Bronchial epithelial cell (primary cell): ENCODE measurements around the gene MAPK1. TPM values are rescaled to one million over a fixed set of nuclear protein-coding genes. Genes with fewer than 3 reads are reported as not detected.

ENCODE experiments used
- DNase-seq: peaks from one replicate; pipeline ENCODE4 v3.0.0-alpha.2; 2010; ENCODE audit warnings: low read depth
- FAIRE-seq: peaks from 2 replicates; lab custom pipeline; 2011; peaks lifted over from hg19 to GRCh38; lab: Jason Lieb, UNC
- H3K27me3 ChIP-seq: 2 replicates; pipeline ENCODE4 v1.5.1; 2011; ENCODE audit warnings: low read length; ENCODE audit not compliant: control insufficient read depth, insufficient read depth
- H3K36me3 ChIP-seq: 2 replicates; pipeline ENCODE4 v1.5.1; 2011; ENCODE audit warnings: low read length; ENCODE audit not compliant: control insufficient read depth, insufficient read depth
- H3K4me3 ChIP-seq: 2 replicates; pipeline ENCODE4 v1.5.1; 2011; ENCODE audit warnings: mild to moderate bottlenecking, low read depth, low read length, control low read depth
- CTCF ChIP-seq: IDR thresholded peaks from 2 replicates; pipeline ENCODE4 v1.5.1; 2011; ENCODE audit warnings: mild to moderate bottlenecking, moderate library complexity, low read length, control low read depth, inconsistent platforms; ENCODE audit not compliant: insufficient read depth, severe bottlenecking
- total RNA-seq: library from RNA; depleted of rRNA; stranded (reverse); fragments of >200 nt; gene quantifications from 2 replicates; pipeline ENCODE4 v1.2.1, GENCODE V29; 2014

The MAPK1 gene
- total RNA-seq, 1 donor from 2014 or later: 44.0 TPM

- TF ChIP-seq CTCF: no peak
- FAIRE-seq (no peak), DNase-seq (peak; percentile 35)
- Histone ChIP-seq H3K36me3 (peaks cover 2% of the 10 kb centered on the region), H3K27me3 (no peaks in the 10 kb centered on the region), H3K4me3 (no peak overlapping the region)
Observed at GRCh38 chr22:21834869-21835268, 32.6 kb downstream of the MAPK1 start.

DNA sequence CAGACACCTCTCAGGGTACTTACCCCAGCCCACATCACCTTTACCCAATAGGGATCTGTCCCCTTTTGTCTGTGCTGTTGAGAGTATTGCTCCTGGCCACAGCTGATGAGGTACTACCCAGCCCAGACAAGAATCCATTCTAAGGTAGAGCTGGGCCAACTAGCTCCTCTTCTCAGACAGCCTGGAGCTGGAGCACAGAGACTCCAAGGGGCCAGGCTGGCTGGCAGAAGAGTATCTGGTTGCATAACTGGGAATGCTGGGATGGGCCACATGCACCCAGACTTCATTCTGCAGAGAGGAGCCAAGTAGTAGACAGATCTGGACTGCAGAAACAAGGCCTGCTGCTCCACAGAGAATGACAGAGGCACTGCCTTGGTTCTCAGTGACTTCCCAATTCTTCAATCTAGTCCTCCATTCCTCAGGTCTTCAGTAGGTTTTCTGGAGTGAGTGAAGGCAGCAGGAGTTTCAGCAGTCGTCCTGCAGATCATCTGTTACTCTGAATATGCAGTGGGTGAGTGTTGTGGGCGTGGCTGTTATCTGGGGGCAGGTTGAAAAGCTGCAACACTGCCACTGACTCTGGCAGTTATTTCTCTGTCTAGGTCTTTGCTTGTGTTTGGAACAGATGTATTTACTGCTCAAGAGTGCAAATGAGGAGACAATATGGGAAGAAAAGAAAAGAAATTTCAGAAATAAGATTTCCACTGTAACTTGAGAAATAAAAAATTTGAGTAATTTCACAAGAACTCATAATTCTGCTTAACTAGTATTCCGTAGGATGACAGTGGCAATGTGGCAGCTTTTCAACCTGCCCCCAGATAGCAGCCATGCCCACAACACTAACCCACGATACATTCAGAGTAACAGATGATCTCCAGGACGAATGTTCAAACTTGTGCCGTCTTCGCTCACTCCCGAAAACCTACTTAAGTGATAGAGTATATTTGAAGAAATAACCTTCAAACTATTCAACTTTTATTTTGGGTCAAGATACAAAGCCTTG, 34.9 kb downstream of the MAPK1 start:
- no peak for DNase-seq
- FAIRE-seq: no peak

DNA sequence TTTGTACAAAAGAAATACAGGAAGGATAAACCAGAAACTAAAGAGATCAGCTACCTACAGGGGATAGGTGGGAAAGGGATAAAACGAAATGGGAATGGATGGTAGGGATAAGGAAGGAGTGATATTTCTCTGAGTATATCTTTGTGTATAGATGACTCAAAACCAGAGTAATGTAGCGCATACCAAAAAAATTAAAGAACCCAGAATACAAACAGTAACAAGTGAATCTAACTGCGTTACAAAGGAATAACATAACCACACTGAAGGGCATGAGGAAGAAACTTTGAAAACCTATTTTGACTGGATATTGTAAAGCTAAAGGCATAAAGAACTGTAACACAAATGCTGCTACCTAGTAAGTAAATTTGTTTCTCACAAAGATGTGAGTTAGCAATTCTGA, 37.9 kb downstream of the MAPK1 start:
- no peaks in the 10 kb centered on the region for H3K27me3 ChIP-seq
- DNase-seq (no peak), FAIRE-seq (no peak)
- H3K4me3 ChIP-seq: no peak overlapping the region
- H3K36me3 ChIP-seq: peaks cover 2% of the 10 kb centered on the region
- TF ChIP-seq CTCF: no peak

More for the DNA sequence above, 34.9 kb downstream of the MAPK1 start:
- H3K36me3 ChIP-seq: peaks cover 2% of the 10 kb centered on the region
- no peak overlapping the region for H3K4me3 ChIP-seq
- no peaks in the 10 kb centered on the region for H3K27me3 ChIP-seq
- TF ChIP-seq CTCF: no peak

- DNase-seq: no peak
- Histone ChIP-seq H3K36me3 (peaks cover 2% of the 10 kb centered on the region), H3K4me3 (no peak overlapping the region), H3K27me3 (no peaks in the 10 kb centered on the region)
- no peak for FAIRE-seq
- TF ChIP-seq CTCF: no peak
Observed at GRCh38 chr22:21828268-21828638, 39.2 kb downstream of the MAPK1 start.

DNA sequence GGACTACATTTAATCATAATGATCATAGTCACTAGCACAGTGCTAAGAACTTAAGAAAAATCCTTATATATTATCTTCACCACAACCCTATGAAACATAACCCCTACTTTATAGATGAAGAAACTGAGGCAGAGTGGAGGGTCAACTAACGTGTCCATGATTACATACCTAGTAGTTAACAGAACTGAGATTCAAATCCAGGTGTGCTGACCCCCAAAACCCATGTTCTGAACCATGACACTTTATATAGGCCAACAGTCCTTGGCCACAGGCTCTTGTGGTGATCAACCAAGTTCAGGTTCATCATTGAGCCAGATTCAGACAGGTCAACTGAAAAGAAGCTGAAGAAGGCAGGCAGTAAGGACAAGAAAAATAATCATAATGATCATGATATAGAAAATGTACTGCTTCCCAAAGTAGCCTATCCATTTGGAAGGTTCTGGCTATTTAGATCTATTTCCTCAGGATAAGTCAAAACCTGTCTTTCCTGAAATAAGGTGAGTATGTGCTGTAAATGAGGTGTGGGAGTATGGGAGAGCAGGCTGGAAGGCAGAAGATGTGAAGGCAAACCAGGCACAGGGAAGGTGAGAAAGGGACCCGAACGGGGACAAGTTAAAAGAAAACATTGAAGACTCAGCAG, 39.7 kb downstream of the MAPK1 start:
- DNase-seq (peak; percentile 36), FAIRE-seq (no peak)
- peaks cover 2% of the 10 kb centered on the region for H3K36me3 ChIP-seq
- no peak overlapping the region for H3K4me3 ChIP-seq
- no peak for TF ChIP-seq CTCF
- no peaks in the 10 kb centered on the region for H3K27me3 ChIP-seq
